GM12872 (cell line): Measurements from ENCODE around the gene LSM5.

Experiments
- CTCF ChIP-seq: IDR thresholded peaks from 3 replicates; pipeline ENCODE4 v1.5.1; 2011; ENCODE audit warnings: low read depth, mild to moderate bottlenecking, low read length, moderate library complexity; ENCODE audit not compliant: insufficient read depth

The LSM5 gene

GRCh38 chr7:32436146-32436928, 53.8 kb downstream of the LSM5 start:
- no peak for TF ChIP-seq CTCF
